Measurements from ENCODE around the gene YTHDF1.

YTHDF1 gene

DNA sequence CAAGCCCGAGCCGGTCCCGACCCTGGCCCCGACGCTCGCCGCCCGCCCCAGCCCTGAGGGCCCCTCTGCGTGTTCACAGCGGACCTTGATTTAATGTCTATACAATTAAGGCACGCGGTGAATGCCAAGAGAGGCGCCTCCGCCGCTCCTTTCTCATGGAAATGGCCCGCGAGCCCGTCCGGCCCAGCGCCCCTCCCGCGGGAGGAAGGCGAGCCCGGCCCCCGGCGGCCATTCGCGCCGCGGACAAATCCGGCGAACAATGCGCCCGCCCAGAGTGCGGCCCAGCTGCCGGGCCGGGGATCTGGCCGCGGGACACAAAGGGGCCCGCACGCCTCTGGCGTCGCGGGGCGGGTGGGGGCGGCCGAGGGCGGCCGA, 37.5 kb downstream of the YTHDF1 start:
- no peak for DNase-seq (ENCODE audit: low read depth in 2 of 2)
- TF ChIP-seq CTCF (IDR thresholded peaks at IDR 0.05; ENCODE audit: low read depth, low read length): no peak
- H3K4me3 ChIP-seq (replicated peaks in 1 of 2; ENCODE audit: low read depth in 2 of 2, low read length in 2 of 2): no peak overlapping the region

DNA sequence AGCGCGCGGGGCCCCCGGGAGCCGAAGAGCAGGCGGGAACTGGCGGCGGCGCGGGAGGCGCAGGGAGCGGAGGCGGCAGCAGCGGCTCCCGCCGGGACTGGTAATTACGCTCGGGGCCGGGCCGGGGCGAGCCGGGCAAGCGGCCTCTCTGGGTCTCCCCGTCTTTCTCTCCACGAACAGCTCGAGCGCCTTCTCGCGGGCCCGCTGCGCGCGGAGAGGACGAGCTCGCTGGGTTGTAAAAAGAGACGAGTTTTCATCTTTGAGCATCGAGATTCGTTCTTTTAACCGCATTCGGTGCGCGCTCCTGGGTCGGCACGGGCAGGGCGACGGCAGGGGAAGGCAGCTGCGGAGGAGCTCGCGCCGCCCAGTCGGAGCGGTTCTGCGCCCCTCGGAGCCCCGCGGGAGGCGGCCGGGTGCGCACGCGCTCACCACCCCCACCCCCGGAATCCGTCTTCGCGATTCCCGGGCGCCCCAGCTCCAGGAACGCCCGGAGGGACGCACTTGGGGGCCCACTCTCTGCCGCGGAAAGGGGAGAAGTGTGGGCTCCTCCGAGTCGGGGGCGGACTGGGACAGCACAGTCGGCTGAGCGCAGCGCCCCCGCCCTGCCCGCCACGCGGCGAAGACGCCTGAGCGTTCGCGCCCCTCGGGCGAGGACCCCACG, 38.0 kb downstream of the YTHDF1 start:
- no peak for TF ChIP-seq CTCF (IDR thresholded peaks at IDR 0.05; ENCODE audit: low read depth, low read length)
- DNase-seq (ENCODE audit: low read depth in 2 of 2): peak in 1 of 2 donors; percentile 11
- H3K4me3 ChIP-seq (replicated peaks in 1 of 2; ENCODE audit: low read depth in 2 of 2, low read length in 2 of 2): no peak overlapping the region

DNA sequence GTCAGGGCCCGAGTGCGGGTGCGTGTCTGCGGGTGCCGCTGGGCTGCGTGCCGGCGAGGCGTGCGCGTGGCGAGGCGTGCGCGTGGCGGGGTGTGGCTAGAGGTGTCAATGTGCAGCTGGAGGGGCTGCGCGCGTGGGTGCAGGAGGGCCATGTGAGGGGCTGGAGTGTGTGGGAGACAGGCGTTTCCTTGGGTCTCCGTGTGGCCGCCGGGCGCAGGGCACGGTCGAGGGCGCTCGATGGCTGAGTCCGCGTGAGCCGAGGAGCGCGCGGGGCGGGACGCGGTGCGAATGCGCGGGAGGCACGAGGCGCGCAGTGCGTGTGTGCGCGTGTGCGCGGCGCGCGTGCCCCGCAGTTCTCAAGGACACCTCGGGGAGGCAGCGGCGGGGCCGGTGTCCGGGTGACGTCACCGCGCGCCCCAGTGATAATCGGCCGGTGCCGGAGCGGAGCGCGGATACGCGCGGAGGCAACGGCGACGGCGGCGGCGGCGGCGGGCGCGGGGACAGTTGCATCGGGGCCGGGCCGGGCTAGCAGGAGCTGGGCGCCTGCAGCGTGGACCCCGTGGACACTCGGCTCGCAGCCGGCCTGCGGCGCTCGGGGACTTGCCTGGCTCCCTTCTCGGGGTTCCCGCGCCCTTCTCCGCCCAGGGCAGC, 38.7 kb downstream of the YTHDF1 start:
- DNase-seq (ENCODE audit: low read depth in 2 of 2): no peak
- no peak overlapping the region for H3K4me3 ChIP-seq (replicated peaks in 1 of 2; ENCODE audit: low read depth in 2 of 2, low read length in 2 of 2)
- TF ChIP-seq CTCF (IDR thresholded peaks at IDR 0.05; ENCODE audit: low read depth, low read length): no peak

DNA sequence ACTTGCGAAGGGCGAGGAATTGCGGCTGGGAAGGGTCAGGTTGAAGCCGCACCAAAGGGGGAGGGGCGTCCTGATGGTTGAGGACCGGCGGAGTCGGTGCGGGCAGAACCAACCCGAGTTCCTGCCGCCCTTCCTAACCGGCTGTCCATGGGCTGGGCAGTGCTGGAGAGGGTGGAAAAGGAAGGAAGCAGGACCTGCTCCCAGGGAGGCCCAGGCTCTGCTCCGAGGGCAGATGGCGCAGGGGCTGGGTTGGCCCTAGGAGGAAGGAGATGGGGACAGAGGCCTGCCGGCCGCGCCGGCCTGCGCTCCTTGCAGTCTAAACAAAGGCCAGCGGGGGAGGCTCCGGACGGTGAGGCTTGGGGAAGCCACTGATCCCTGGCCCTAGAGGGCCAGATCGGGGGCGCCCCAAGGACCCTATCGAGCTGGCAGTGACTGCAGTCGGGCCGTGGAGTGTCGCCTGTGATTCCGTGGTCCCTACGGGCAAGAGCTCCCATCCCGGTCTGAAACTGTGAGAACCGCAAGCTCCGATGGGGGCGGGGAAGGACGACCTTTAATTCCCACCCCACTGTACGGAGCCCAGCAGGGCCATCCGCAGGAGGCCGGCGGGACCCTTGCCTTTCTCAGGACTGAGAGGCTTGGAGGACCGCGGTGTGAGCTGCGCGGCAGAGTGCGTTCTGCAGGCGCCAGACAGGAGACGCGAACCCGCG, 39.4 kb downstream of the YTHDF1 start:
- TF ChIP-seq CTCF (IDR thresholded peaks at IDR 0.05; ENCODE audit: low read depth, low read length): no peak
- no peak for DNase-seq (ENCODE audit: low read depth in 2 of 2)
- H3K4me3 ChIP-seq (replicated peaks in 1 of 2; ENCODE audit: low read depth in 2 of 2, low read length in 2 of 2): no peak overlapping the region

- no peak for TF ChIP-seq CTCF (IDR thresholded peaks at IDR 0.05; ENCODE audit: low read depth, low read length)
- H3K4me3 ChIP-seq (replicated peaks in 1 of 2; ENCODE audit: low read depth in 2 of 2, low read length in 2 of 2): no peak overlapping the region
- no peak for DNase-seq (ENCODE audit: low read depth in 2 of 2)
Observed at GRCh38 chr20:63176034-63176426, 39.9 kb downstream of the YTHDF1 start.

DNA sequence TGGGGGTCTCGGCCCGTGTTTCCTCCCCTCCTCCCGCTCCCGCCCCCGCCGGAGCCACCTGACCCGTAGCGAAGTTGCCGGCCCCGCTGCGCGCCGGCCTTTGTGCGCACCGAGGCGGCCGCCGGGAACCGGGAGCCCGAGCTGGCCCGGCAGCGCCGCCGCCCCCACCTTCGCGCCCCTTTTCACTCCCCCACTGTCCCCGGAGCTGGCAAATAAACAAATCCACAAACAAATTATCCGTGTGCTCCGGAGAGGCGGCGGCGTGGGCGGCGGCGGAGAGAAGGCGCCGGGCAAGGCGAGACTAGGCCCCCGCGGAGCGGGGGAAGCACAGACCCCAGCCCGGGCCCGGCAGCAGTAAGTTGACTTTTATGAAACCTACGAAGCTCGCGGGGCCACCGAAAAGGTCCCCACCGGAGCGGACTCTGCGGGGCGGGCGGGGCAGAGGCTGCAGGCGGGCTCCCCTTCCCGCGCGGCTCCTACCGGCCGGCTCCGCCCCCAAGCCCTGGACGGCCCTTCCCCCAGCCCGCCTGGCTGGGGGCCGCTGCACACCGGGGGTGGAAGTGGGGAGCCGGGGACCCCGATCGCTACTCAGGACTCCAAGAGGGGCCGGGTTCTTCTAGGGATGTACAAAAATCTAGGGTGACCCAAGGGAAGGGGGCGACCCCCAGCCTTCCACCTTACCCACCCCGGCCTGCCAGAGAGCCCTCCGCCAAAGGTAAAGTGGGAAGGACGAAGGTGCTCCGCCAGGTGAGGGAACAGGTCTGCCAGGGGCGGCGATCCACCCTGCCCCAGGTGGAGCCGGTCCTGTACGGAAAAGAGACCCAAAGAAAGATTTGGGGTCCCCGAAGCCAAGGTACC, 40.7 kb downstream of the YTHDF1 start:
- DNase-seq (ENCODE audit: low read depth in 2 of 2): no peak
- no peak for TF ChIP-seq CTCF (IDR thresholded peaks at IDR 0.05; ENCODE audit: low read depth, low read length)
- no peak overlapping the region for H3K4me3 ChIP-seq (replicated peaks in 1 of 2; ENCODE audit: low read depth in 2 of 2, low read length in 2 of 2)
